Endodermal cell (in vitro differentiated cells): ENCODE data around the gene PRSS57. TPM values are rescaled to one million over a fixed set of nuclear protein-coding genes. Genes with fewer than 3 reads are reported as not detected.
"Not testable (repeated sequence)": the region's sequence is repeated elsewhere in the genome, so short reads cannot be mapped to it uniquely, and the experiment has no call there.

Experiments
- DNase-seq: peaks from one replicate; pipeline ENCODE4 v3.0.0-alpha.2; 2017
- H3K27ac ChIP-seq: 2 replicates; pipeline ENCODE4 v1.5.1; 2013; ENCODE audit warnings: mild to moderate bottlenecking, low read depth, low read length, moderate library complexity
- H3K27me3 ChIP-seq: 2 replicates; pipeline ENCODE4 v1.6.1; 2013; ENCODE audit warnings: mild to moderate bottlenecking, low read length, moderate library complexity; ENCODE audit not compliant: insufficient read depth, control insufficient read depth, poor library complexity, severe bottlenecking
- H3K36me3 ChIP-seq: 2 replicates; pipeline ENCODE4 v1.7.0; 2013; ENCODE audit warnings: mild to moderate bottlenecking, low read length, moderate library complexity; ENCODE audit not compliant: control insufficient read depth, insufficient read depth
- H3K4me1 ChIP-seq: one replicate; pipeline ENCODE4 v1.7.0; 2013; ENCODE audit warnings: low read length; ENCODE audit not compliant: control insufficient read depth, insufficient read depth
- H3K4me3 ChIP-seq: 2 replicates; pipeline ENCODE4 v1.5.1; 2013; ENCODE audit warnings: mild to moderate bottlenecking, low read length, moderate library complexity
- H3K9ac ChIP-seq: 2 replicates; pipeline ENCODE4 v1.6.1; 2013; ENCODE audit warnings: mild to moderate bottlenecking, low read length, moderate library complexity; ENCODE audit not compliant: poor library complexity, severe bottlenecking; ENCODE audit errors: extremely low read depth
- H3K9me3 ChIP-seq: 2 replicates; pipeline ENCODE4 v1.6.1; 2013; ENCODE audit warnings: mild to moderate bottlenecking, low read length, moderate library complexity; ENCODE audit not compliant: control insufficient read depth
- H3K27ac Mint-ChIP-seq: 2 replicates; pipeline ENCODE4 v1.8.0; 2020; ENCODE audit warnings: mixed read lengths
- H3K27me3 Mint-ChIP-seq: 2 replicates; pipeline ENCODE4 v1.8.0; 2021; ENCODE audit warnings: mild to moderate bottlenecking, mixed read lengths; ENCODE audit not compliant: insufficient read depth
- H3K36me3 Mint-ChIP-seq: 2 replicates; pipeline ENCODE4 v1.8.0; 2020; ENCODE audit warnings: low read depth, mixed read lengths
- H3K4me1 Mint-ChIP-seq: 2 replicates; pipeline ENCODE4 v1.8.0; 2020; ENCODE audit warnings: mixed read lengths
- H3K4me3 Mint-ChIP-seq: 2 replicates; pipeline ENCODE4 v1.8.0; 2020; ENCODE audit warnings: mild to moderate bottlenecking, moderate library complexity, mixed read lengths
- H3K9me3 Mint-ChIP-seq: 2 replicates; pipeline ENCODE4 v1.8.0; 2020; ENCODE audit warnings: mild to moderate bottlenecking, mixed read lengths
- WGBS, 2 experiments: methylation state at CpG; one replicate each; pipeline versions ENCODE4 v1.1.5 to v1.1.7; 2013; ENCODE audit warnings: missing lambda C conversion rate in 2 of 2, mixed read lengths in 1 of 2; ENCODE audit not compliant: insufficient coverage in 1 of 2, insufficient read length in 1 of 2; 5-methylcytosine and 5-hydroxymethylcytosine counted together
- total RNA-seq, 2 donors: library from RNA; stranded (reverse); fragmentation: NEBNext Ultra II Directional in 1 of 2; extraction: Animal tissue kit (Norgen Biotek cat#: 25700) in 1 of 2; gene quantifications; 2 replicates in 1 of 2; 3 replicates in 1 of 2; pipeline ENCODE4 v1.2.1, GENCODE V29; 2021
- TF ChIP-seq, protein P1 (sequence below): fragments of 200-600 bp; sonication (generic); conservative IDR thresholded peaks from 2 replicates; pipeline ENCODE4 v1.5.0; 2021; ENCODE audit warnings: antibody characterized with exemption, mild to moderate bottlenecking

The PRSS57 gene
- total RNA-seq, 2 donors from 2014 or later = not detected

DNA sequence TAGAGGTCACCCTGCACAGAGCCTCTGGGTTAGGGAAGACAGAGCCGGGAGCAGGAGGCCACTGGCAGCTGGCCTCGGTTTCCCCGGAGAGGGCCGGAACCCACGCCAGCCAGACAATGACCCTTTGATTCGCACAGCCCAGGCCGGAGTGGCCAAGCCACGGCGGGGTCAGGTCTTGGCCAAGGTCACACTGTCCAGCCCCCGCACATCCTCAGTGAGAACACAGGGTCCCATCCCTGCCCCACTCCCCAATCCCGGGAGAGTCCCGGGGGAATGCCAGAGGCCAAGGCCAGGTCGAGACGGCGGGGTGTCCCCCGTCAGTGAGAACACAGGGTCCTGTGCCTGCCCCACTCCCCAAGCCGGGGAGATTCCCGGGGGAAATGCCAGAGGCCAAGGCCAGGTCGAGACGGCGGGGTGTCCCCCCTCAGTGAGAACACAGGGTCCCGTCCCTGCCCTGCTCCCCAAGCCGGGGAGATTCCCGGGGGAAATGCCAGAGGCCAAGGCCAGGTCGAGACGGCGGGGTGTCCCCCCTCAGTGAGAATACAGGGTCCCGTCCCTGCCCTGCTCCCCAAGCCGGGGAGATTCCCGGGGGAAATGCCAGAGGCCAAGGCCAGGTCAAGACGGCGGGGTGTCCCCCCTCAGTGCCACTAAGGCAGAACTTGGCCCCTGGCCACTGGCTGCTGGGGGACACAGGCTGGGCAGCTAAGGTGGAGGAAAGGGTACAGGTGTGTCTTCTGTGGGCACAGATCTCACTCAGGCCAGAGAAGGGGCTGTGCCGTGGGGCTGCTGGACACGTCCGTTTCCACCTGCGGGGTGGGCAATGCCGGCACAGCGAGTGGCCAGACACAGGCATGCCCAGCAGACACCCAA lies 20.7 kb downstream of the PRSS57 start:
- TF ChIP-seq, protein P1, sequence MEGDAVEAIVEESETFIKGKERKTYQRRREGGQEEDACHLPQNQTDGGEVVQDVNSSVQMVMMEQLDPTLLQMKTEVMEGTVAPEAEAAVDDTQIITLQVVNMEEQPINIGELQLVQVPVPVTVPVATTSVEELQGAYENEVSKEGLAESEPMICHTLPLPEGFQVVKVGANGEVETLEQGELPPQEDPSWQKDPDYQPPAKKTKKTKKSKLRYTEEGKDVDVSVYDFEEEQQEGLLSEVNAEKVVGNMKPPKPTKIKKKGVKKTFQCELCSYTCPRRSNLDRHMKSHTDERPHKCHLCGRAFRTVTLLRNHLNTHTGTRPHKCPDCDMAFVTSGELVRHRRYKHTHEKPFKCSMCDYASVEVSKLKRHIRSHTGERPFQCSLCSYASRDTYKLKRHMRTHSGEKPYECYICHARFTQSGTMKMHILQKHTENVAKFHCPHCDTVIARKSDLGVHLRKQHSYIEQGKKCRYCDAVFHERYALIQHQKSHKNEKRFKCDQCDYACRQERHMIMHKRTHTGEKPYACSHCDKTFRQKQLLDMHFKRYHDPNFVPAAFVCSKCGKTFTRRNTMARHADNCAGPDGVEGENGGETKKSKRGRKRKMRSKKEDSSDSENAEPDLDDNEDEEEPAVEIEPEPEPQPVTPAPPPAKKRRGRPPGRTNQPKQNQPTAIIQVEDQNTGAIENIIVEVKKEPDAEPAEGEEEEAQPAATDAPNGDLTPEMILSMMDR = no peak
- Histone ChIP-seq H3K9ac (no peak overlapping the region), H3K27me3 (peaks cover 16% of the 10 kb centered on the region), H3K9me3 (no peaks in the 10 kb centered on the region), H3K4me1 (no peaks in the 10 kb centered on the region), H3K36me3 (no peaks in the 10 kb centered on the region), H3K27ac (no peak overlapping the region), H3K4me3 (no peak overlapping the region)
- H3K36me3 Mint-ChIP-seq = no peaks in the 10 kb centered on the region
- peaks cover 3% of the 10 kb centered on the region for H3K9me3 Mint-ChIP-seq
- peaks cover 29% of the 10 kb centered on the region for H3K27me3 Mint-ChIP-seq
- DNase-seq = no peak
- WGBS, 2 experiments = 89 to 90% methylated on average over 19 to 38 of the region's 38 CpGs
- H3K4me3 Mint-ChIP-seq = no peak overlapping the region
- peaks cover 3% of the 10 kb centered on the region for H3K4me1 Mint-ChIP-seq
- H3K27ac Mint-ChIP-seq = no peak overlapping the region

DNA sequence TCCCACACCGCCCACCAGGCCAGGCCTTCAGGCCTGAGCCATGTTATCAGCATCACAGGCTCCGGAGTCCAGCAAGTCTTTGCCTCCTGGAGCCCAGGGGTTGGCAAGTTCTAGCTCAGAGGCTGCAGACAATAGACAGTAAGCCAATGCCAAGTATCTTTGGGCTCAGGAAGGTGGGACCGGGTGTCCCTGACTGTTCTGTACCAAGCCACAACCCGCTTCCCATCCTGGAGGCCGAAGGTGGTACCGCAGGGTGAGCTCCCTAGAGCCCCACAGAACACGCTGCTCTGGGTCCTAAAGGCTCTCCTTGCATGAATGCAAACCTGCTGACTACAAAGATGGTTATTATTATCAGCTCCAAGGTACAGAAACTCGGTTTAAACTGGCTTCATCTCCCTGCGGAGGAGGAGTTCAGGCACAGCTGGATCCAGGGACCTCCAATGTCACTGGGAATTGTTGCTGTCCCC lies 24.6 kb downstream of the PRSS57 start:
- peaks cover 3% of the 10 kb centered on the region for H3K4me1 Mint-ChIP-seq
- DNase-seq = peak; percentile 82

DNA sequence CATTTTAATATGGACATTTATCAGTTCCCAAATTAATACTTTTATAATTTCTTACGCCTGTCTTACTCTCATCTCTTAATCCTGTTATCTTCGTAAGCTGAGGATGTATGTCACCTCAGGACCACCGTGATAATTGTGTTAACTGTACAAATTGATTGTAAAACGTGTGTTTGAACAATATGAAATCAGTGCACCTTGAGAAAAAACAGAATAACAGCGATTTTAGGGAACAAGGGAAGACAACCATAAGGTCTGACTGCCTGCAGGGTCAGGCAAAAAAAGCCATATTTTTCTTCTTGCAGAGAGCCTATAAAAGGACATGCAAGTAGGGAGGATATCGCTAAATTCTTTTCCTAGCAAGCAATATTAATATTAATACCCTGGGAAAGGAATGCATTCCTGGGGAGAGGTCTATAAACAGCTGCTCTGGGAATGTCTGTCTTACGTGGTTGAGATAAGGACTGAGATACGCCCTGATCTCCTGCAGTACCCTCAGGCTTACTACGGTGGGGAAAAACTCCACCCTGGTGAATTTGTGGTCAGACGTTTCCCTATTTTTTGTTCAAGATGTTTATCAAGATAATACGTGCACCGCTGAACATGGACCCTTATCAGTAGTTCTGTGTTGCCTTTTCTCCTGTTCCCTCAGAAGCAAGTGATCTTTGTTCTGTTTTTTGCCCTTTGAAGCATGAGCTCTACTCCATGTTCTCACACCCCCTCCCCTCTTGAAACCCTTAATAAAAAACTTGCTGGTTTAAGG lies 26.4 kb downstream of the PRSS57 start:
- WGBS, 2 experiments = 81 to 84% methylated on average over 10 to 12 of the region's 12 CpGs
- H3K9me3 ChIP-seq, H3K9ac ChIP-seq, DNase-seq, H3K27ac Mint-ChIP-seq, H3K4me3 ChIP-seq, H3K4me1 ChIP-seq, H3K36me3 Mint-ChIP-seq, H3K27me3 ChIP-seq, H3K36me3 ChIP-seq, H3K4me1 Mint-ChIP-seq, H3K27ac ChIP-seq, H3K4me3 Mint-ChIP-seq: not testable (repeated sequence)
- H3K27me3 Mint-ChIP-seq = peaks cover 22% of the 10 kb centered on the region
- peaks cover 22% of the 10 kb centered on the region for H3K9me3 Mint-ChIP-seq

More for the DNA sequence above, 24.6 kb downstream of the PRSS57 start:
- H3K4me3 Mint-ChIP-seq = no peak overlapping the region
- H3K27me3 ChIP-seq = peaks cover 6% of the 10 kb centered on the region
- H3K9me3 ChIP-seq = peaks cover 6% of the 10 kb centered on the region
- H3K4me3 ChIP-seq = no peak overlapping the region
- TF ChIP-seq, protein P1 = peak; percentile 59
- H3K27me3 Mint-ChIP-seq = peaks cover 29% of the 10 kb centered on the region
- peaks cover 19% of the 10 kb centered on the region for H3K9me3 Mint-ChIP-seq
- 68 to 78% methylated on average over 9 of the region's 9 CpGs for WGBS, 2 experiments
- H3K9ac ChIP-seq = no peak overlapping the region
- H3K36me3 ChIP-seq = no peaks in the 10 kb centered on the region
- no peak overlapping the region for H3K27ac ChIP-seq
- no peaks in the 10 kb centered on the region for H3K36me3 Mint-ChIP-seq
- no peaks in the 10 kb centered on the region for H3K4me1 ChIP-seq
- H3K27ac Mint-ChIP-seq = no peak overlapping the region

DNA sequence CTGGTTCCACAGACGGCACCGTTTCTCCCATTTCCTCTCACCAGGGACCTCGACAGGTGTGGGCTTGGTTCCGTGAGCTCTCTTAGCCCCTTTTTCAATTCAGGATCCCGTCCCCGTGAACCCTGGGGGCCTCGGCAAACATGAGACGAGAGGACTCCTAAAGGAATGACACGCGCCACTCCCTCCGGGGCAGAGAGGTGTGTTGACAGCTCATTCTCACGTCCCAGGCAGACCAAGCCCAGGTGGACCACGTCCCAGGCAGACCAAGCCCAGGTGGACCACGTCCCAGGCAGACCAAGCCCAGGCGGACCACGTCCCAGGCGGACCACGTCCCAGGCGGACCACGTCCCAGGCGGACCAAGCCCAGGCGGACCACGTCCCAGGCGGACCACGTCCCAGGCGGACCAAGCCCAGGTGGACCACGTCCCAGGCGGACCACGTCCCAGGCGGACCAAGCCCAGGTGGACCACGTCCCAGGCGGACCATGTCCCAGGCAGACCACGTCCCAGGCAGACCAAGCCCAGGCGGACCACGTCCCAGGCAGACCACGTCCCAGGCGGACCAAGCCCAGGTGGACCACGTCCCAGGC lies 28.2 kb downstream of the PRSS57 start:
- not testable (repeated sequence) for H3K4me1 ChIP-seq, H3K36me3 Mint-ChIP-seq, H3K36me3 ChIP-seq, H3K4me1 Mint-ChIP-seq, H3K27ac Mint-ChIP-seq, H3K4me3 Mint-ChIP-seq, H3K27ac ChIP-seq, DNase-seq, H3K27me3 ChIP-seq, H3K9ac ChIP-seq, H3K9me3 ChIP-seq, H3K4me3 ChIP-seq
- Mint-ChIP-seq H3K9me3 (peaks cover 26% of the 10 kb centered on the region), H3K27me3 (peaks cover 17% of the 10 kb centered on the region)
- WGBS, 2 experiments = 89 to 91% methylated on average over 29 to 36 of the region's 38 CpGs
